ENCODE results near the gene SNX9.
"Not testable (repeated sequence)": the region's sequence is repeated elsewhere in the genome, so short reads cannot be mapped to it uniquely, and the experiment has no call there.

The SNX9 gene

DNA sequence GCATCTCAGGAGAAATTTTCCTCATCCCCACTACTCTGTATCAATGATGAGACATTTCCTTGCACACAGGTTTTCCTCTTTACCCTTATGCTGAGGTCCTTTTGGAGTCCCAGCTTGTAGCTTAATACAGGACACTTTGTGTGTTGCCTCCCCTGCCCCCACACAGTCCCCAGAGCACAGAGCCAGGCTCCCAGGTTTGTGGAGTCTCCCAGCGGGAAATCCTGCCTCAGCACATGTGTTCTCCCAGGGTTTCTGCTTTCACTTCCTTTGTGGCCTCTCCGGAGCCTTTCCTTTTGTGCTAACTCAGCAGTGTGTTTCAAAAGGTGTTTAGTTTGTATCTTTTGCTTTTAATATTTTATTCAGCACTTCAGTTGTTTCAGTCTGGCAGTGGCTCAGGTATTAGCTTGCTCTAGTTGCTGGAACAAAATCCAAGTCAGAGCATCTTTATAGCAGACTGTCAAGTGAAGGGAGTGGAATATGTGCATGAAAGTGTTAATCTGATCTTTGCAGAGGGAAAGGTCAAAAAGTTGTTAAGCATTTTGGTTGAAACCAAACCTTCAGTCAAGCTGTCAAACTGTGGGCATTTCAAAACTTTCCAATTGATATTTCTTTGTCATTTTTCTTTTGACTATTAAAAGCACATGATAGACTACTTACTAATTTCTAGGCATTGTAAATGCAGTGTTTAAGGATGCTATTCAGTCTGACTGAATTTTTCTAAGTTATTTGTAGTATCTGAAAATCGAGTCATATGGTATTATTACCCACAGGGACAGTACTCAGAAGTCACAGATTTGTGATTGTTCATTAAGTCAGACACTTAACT lies 8.6 kb downstream of the SNX9 start:
- DNase-seq (ENCODE audit: low read depth) = no peak

GRCh38 chr6:157832250-157832967 lies 9.4 kb downstream of the SNX9 start:
- no peak for DNase-seq (ENCODE audit: low read depth)

- DNase-seq (ENCODE audit: low read depth) = no peak
Measured at GRCh38 chr6:157834549-157834948, 11.5 kb downstream of the SNX9 start.

DNA sequence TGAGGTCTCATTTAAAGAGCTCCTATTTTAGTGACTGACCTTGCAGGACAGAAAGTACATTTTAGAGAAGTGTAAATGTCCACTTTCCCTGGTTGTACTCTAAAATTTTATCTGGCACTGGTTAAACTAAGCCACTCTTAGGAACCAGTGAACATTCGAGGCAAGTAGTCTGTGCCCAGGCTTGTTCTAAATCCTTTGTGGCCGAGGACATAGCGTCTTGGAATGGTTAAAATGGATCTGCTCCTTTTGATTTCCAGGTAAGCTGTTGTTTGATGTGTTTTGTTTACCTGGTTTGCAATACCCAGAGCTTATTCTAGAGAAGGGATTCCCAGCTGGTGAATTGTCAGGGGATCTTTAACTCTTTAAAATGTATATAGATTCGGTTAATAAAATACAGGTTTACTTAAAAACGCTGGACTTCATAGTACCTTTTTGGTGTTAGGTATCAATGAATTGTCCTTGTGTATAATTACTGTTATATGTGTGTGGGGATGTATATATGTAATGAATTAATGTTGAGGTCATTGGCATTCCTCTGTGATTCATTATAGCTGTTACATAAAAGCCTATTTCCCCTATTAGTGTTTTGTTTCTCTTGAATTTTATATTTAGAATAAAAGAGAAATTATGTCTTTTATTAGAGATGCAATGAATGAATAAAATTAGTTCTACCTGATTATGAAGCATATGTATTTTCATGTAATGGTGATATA lies 15.8 kb downstream of the SNX9 start:
- DNase-seq (ENCODE audit: low read depth) = no peak

DNA sequence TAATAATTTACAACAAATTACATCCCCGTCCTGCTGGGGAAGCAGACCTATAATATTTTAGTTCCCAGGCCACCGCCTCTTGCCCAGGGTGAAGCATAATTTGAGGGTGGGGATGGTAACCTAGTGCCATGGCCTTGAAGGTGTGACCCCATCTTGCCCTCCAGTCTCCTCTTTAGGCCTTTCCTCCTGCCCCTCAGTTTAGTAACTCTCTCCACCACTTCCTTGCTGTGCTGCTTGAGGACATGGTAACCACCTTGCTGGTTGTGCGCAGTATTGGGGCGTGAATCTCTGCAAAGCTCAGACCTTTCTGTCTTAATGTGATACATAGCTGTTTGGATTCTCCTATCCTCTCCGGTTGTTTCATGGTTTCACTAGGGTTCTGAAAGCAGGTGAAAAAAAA lies 16.6 kb downstream of the SNX9 start:
- no peak for DNase-seq (ENCODE audit: low read depth)

DNA sequence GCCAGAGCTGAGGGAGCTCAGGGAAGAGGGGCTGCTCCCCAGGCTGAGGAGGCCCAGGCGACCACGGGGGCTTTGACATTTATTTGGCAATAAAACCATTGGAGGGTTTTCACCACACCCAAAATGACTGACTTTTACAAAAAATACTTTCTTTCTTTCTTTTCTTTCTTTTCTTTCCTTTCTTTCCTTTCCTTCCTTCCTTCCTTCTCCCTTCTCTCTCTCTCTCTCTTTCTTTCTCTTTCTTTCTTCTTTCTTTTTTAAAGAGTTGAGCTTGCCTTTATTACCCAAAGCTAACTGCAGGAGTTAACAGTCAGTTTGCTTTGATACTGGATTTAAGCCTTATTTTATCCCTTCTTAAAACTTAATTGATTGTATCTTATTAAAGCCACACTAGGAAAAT lies 17.2 kb downstream of the SNX9 start:
- no peak for DNase-seq (ENCODE audit: low read depth)

- DNase-seq (ENCODE audit: low read depth) = no peak
Measured at GRCh38 chr6:157840776-157841175, 17.7 kb downstream of the SNX9 start.

GRCh38 chr6:157841211-157841840 lies 18.3 kb downstream of the SNX9 start:
- DNase-seq (ENCODE audit: low read depth) = no peak

- no peak for DNase-seq (ENCODE audit: low read depth)
Measured at GRCh38 chr6:157842212-157842611, 19.2 kb downstream of the SNX9 start.

DNA sequence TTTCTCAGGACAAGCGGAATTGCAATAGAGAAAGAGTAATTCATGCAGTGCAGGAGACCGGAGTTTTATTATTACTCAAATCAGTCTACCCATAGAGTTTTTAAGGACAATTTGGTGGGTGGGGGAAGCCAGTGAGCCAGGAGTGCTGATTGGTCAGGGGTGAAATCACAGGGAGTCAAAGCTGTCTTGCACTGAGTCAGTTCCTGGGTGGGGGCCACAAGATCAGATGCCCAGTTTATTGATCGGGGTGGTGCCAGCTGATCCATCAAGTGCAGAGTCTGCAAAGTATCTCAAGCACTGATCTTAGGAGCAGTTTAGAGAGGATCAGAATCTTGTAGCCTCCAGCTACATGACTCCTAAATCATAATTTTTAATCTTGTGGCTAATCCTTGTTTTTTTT lies 21.1 kb downstream of the SNX9 start:
- DNase-seq (ENCODE audit: low read depth) = not testable (repeated sequence)

DNA sequence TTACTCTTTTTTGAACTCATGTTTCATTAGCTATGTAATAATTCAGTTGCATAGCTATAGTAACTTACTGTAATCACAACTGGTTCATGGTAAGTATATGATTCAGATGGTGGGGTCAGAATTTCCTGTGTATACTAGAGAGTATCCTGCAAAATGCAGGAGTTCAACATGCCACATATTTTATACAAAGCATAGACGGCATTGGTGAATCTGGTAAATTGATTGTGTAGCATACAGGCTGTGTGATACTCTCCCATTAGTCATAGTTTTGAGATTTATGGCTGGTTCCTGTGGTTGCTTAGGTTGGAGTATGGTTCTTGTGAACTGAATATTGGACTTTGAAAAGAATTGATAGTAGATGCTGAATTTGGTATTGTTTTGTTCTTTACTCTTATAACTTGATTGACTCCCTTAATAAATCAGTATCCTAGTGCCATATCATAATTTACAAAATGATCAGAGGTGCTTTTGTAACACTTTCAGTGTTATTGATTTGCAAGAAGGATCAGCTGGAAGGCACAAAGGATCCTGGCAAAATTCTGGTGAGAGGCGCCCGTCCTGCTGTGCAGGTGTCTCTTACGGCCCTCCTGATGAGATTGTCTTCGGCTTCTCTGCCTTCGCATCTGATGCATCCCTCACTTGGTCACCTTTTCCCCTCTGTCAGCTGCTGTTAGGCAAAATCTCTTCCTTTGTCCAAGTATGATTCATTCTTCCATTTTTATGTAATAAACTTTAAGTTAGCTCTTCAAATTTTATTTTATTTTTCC lies 22.6 kb downstream of the SNX9 start:
- no peak for DNase-seq (ENCODE audit: low read depth)

GRCh38 chr6:157847846-157848245 lies 24.8 kb downstream of the SNX9 start:
- no peak for DNase-seq (ENCODE audit: low read depth)

DNA sequence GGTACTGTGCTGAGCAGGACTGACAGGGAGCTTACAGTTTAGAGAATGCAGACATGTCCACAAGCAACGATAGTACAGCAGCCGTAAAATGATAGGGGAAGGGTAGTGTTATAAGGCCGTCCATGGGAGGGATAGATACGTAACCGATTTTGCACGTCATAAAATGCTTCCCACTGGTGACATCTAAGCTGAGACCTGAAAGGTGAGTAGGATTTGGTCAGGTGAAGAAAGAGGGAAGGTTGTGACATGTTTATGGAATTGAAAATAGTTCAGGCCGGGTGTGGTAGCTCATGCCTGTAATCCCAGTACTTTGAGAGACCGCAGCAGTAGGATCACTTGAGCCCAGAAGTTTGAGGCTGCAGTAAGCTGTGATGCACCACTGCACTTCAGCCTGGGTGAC lies 25.6 kb downstream of the SNX9 start:
- DNase-seq (ENCODE audit: low read depth) = no peak

DNA sequence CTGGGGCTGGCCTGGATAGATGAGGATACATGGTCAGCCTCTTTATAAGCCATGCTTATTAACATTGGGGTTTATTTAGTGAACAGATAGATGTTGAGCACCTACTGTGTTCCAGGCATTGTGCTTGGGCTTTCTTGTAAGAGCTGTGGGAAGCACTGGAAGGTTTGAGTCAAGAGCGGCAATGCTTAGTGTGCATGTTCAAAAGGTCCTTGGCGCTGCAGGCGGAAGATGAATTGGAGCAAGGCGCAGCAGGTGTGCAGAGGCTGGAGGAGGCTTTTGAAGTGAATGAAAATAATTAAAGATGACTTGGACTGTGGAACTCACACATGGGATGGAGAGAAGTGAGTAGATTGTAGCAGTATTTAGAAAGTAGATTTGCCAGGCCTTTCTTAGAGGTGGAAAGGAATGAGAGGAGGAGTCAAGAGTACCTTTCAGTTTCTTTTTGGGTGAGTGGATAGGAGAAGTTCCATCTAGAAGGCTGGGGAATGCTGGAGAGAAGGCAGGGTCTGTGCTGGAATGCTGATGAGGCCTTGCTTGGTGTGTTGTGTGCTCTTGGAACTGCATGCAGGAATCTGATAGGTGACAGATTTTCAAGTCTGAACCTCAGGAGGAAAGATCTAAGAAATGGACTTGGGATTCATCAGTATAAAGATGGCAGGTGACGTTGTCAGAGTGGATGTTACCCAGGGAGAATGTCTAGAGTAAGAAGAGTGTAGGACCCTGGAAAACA lies 26.4 kb downstream of the SNX9 start:
- DNase-seq (ENCODE audit: low read depth) = no peak

- DNase-seq (ENCODE audit: low read depth) = no peak
Measured at GRCh38 chr6:157850030-157850429, 27.0 kb downstream of the SNX9 start.

- DNase-seq (ENCODE audit: low read depth) = no peak
Measured at GRCh38 chr6:157853018-157853805, 30.2 kb downstream of the SNX9 start.

DNA sequence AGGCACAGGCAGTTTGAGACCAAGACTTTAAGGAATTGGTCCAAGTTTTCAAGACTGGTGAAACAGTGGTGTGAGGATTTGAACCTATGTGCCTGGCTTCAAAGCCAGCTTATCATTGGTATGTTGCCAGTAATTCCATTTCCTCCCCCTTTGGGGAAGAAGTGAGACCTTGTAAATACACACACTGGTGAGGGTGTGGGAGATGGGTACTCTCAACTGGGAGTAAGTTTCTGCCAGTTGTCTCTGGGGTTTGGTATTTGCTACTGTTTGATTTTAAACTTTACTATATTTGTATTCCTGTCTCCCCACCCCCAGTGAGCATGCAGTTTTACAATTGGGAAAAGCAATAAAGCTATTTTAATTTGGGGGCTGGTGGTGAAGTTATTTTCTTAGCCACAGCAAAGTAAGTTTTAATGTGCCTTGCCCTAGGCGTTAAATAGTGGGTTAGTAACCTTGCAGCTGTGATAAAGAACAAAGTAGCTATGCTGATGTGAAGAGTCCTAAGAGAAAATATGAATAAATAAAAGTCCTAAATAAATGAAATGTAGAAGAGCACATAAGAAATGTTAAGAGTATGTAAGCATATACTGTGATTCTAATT lies 31.0 kb downstream of the SNX9 start:
- no peak for DNase-seq (ENCODE audit: low read depth)

GRCh38 chr6:157855325-157855724 lies 32.3 kb downstream of the SNX9 start:
- no peak for DNase-seq (ENCODE audit: low read depth)

DNA sequence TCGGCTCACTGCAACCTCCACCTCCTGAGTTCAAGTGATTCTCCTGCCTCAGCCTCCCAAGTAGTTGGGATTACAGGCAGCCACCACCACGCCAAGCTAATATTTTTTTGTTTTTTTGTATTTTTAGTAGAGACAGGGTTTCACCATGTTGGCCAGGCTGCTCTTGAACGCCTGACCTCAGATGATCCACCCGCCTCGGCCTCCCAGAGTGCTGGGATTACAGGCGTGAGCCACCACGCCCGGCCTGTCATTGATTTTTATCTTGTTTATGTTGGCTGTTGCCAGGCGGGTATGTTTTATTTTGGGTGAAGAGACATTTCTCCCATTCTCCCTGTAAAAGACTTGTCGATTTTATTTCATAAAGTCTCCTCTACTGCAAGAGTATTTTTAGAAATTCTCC lies 32.8 kb downstream of the SNX9 start:
- DNase-seq (ENCODE audit: low read depth) = not testable (repeated sequence)

- not testable (repeated sequence) for DNase-seq (ENCODE audit: low read depth)
Measured at GRCh38 chr6:157858664-157859063, 35.6 kb downstream of the SNX9 start.

All from stimulated activated CD8-positive, alpha-beta memory T cell treated with anti-CD3 and anti-CD28 coated beads, Interleukin-15, amount 100 ng/mL, for 1 hour (primary cell).